HG02840 (cell line): ENCODE data around the gene RHBG.
A peak's percentile ranks its signal among the peaks of the same experiment; 100 is the strongest.
"Not testable (repeated sequence)": the region's sequence is repeated elsewhere in the genome, so short reads cannot be mapped to it uniquely, and the experiment has no call there.

Experiments used
- ATAC-seq: cut with Tn5 transposase; IDR thresholded peaks from one replicate; pipeline ENCODE4 v1.9.1; 2021; ENCODE audit warnings: mild to moderate bottlenecking, moderate library complexity, moderate number of reproducible peaks; ENCODE audit not compliant: unreplicated experiment, low FRiP score

Gene RHBG, protein sequence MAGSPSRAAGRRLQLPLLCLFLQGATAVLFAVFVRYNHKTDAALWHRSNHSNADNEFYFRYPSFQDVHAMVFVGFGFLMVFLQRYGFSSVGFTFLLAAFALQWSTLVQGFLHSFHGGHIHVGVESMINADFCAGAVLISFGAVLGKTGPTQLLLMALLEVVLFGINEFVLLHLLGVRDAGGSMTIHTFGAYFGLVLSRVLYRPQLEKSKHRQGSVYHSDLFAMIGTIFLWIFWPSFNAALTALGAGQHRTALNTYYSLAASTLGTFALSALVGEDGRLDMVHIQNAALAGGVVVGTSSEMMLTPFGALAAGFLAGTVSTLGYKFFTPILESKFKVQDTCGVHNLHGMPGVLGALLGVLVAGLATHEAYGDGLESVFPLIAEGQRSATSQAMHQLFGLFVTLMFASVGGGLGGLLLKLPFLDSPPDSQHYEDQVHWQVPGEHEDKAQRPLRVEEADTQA

DNA sequence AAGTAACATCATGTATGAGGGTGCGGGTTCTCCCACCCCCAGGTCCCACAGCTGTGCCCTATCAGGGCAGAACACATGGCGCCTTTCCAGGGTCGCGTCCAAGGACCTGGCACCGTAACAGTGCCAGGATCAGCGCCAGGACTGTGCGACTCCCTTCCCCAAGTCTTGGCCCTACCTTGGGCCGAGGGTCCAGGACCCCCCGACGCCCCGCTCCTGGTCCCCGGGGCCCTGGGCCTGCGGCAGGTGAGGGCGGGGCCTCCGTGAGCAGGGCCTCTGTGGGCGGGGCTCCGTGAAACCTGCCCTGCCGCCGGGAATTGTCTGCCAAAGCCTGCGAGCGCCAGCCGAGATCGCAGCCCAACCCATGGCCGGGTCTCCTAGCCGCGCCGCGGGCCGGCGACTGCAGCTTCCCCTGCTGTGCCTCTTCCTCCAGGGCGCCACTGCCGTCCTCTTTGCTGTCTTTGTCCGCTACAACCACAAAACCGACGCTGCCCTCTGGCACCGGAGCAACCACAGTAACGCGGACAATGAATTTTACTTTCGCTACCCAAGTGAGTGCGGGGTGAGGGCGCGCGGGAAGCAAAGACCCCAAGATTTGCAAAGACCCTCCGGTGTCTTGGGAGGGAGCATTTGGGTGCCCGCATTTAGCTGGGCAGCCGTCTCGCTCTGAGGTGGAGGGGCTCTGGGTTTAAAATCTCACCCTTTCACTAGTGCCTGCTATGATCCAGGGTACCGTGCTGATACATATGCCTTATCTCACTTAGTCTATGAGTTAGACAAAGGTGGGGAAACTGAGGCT, at the start of gene RHBG:
Gene RHBG, plus strand, starts transcription at position 323 of the 796 bp plus-strand sequence. Its CDS starts 39 bp downstream, at position 362.
- no peak for ATAC-seq

DNA sequence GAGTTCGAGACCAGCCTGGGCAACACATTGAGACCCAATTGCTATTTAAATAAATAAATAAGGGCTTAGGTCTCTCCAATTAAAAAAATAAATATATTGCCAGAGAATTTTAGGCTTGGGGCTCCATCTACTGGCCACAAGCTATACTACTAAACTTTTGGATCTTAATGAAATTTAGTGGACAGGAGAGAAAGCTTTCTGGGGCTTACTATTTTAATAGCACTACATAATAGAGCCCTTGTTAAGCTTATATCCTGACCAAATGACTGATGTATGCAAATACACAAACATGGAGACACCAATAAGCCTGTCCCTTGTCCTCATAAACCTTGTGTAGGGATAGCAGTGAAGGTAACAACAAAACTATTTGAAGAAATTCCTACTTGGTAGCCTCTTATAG, 49.3 kb upstream of the RHBG start:
- ATAC-seq: no peak

DNA sequence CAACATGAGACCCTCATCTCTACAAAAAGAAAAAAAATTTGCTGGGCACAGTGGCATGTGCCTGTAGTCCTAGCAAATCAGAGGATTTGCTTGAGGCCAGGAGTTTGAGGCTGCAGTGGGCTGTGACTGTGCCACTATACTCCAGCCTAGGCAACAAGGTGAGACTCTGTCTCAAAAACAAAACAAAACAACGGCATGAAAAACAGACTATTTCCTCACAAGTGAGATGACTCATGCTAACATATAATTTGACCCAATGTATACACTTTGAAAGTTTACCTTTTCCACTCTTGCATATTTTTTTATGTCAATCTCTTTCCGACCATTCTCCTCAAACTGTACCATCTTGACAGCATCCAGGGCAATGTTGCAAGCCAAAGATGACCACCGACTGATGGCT, 48.5 kb upstream of the RHBG start:
- no peak for ATAC-seq

DNA sequence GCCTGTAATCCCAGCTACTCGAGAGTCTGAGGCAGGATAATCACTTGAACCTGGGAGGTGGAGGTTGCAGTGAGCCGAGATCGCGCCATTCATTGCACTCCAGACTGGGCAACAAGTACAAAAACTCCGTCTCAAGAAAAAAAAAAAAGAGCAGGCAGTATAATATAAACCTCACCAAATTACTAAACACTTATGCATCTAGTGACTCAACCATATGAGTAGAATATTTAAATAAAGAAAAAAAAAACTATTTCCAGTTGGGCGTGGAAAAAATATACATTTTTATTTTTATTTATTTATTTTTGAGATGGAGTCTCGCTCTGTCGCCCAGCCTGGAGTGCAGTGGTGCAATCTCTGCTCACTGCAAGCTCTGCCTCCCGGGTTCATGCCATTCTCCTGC, 45.8 kb upstream of the RHBG start:
- ATAC-seq: not testable (repeated sequence)

DNA sequence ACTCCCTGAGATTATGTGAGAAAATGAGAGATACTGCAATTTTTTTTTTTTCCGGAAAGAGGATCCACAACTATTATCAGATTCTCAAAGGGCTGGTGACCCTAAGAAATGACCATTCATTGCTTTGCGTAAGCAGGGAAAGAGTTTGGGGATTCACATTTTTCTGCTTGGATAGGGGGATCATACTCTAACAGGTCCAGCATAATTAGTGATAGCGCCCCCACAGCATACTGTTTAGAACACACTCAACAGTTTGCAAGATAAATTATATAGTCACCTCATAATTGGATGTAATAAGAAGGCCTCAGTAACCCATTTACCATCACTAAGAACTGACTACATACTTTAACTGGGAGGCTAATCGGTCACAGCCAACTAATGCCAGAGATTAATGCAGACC, 32.8 kb upstream of the RHBG start:
- no peak for ATAC-seq

DNA sequence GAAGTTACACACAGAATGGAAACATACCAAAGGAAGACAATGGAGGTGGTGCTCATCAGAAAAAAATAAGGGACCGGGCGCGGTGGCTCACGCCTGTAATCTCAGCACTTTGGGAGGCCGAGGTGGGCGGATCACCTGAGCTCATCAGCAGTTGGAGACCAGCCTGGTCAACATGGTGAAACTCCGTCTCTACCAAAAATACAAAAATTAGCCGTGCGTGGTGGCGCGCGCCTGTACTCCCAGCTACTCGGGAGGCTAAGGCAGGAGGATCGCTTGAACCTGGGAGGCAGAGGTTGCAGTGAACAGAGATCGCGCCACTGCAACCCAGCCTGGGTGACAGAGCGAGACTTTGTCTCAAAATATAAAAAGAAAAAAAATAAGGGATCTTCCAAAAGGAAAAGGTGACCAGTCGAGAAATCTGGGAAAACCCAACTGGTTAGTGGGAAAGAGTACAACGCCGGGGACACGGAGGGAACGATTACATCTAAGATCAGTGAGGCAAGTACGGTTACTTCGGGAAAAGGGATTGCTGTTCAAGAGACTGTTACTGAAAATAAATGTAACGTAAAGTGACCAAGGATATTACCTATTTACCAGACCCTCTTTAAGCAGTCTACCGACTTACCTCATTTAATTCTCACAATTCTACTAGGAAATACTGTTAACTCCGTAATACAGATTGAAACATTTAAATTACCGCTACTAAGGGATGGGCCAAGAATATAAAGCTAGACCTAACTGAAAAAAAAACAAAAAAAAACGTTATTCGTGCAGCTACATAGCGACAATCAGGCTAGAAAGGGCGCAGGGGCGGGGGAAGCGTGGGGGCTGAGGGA, 31.7 kb upstream of the RHBG start:
- no peak for ATAC-seq

DNA sequence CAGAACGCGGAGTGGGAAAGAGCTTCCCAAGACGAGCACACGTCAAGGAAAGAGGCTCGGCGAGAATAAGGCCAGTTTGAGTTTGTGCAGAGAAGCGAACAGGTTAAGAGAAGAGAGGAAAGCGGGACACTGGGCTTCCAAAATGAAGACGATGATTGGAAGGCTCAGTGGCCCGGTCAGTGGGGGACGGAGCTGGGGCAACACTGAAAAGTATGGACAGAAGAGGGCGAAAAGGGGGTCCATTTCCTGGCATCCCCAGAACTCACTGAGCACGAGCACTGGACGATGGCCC, 31.2 kb upstream of the RHBG start:
- ATAC-seq: peak; percentile 3

DNA sequence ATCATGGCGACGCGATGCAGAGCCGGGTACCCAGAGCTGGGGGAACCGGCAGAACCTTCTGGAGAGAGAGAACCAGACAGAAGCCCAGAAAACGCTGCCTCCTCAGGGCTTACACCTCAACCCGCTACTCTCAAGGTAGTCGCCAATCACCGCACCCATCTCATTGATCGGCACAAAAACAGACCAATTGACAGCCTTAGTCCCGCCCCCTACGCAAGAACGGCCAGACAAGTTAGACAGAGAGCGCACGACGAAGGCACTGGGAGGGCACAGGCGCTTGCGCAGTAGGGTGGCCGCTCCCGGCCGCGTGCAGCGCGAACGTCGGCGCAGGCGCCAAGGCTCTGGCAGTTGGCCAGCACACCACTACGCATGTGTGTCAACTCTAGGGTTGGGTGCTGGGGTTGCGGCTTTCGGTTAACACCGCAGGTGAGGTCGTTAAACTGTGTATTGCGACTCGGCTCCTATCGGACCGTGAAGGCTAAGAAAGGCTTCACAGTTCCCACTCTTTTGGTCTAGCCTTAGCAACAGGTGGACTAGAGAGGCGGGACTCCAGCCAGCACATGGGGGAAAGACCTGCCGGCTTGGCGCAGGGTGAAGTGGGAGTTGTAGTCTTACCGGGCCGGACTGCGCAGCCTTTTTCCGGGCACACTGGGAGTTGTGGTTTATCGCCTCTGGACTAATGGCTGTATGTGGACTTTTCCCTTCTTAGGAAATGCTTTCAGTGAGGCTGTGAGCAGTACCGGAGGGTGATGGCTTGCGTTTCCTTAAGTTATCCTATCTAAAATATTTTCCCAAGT, 30.6 kb upstream of the RHBG start, which contains the start of the genes CCT3 and TSACC:
Gene CCT3, minus strand, starts transcription at position 113 of the 797 bp plus-strand sequence. Its CDS starts 108 bp downstream, at position 5.
Gene TSACC, plus strand, starts transcription at position 347 of the 797 bp plus-strand sequence. CDS start 1,232 bp downstream, outside the sequence.
- ATAC-seq: peak; percentile 89

DNA sequence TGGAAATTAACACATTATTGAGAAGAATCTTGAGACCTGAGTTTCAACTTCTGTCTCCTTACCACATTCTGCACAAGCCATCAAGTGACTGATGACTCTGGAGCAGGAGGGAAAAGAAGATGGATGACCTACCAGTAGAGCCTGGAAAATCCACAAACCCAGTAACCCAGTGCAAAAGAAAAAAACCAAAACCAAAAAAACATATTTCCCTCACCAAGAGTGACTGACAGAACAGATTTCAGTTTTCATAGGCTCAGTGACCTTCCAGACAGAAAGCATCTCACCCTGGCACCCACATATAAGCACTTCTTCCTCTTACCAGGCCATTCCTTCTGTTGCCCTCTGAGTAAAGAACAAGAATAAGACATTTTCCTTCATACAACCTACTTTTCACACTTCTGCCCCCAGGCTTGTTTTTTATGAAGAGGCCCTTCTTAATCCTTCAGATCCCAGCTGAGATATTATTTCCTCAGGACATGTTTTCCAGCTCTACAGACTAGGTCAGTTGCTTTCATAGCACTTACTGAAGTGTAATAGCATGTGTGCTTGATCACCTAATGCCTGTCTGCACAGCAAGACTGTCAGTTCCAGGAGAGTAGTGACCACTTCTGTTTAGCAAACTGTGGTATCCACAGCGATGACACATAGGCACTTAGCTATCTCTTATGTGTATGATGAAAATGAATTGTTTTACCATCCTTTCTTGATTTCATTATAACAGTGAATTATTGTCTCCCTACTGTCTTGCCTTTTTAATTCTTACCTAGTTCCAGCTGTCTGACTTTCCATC, 26.6 kb upstream of the RHBG start:
- no peak for ATAC-seq

DNA sequence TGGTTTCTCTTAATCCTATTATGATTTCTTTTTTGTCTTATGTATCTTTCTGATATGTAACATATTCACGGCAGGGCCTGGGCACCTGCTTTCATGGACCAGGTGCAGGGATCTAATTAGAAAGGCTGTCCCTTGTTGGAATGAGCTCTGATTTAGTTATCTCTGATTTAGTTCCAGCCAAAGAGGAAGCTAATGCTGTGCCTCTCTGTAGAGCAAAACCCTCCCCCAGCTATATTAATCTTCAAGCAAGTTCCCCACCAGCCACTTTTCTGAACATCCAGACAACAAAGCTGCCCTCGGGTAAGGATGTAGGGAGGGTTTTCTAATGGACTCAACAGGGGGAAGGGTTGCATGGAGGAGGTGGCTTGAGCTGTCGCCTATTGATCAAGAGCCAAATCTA, 24.6 kb upstream of the RHBG start:
- no peak for ATAC-seq

DNA sequence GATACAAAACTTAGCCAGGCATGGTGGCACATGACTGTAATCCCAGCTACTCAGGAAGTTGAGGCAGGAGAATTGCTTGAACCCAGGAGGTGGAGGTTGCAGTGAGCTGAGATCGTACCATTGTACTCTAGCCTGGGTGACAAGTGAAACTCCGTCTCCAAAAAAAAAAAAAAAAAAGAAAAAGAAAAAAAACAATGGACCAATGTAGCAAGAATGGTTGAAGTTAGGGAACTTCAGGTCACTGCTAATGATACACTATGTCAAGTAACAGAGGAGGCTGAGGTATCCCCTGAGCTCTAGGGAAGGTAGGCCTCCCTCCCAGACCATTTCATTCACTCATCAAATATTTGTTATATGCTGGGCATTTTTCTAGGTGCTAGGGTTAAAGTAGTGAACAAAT, 23.0 kb upstream of the RHBG start:
- ATAC-seq: not testable (repeated sequence)

DNA sequence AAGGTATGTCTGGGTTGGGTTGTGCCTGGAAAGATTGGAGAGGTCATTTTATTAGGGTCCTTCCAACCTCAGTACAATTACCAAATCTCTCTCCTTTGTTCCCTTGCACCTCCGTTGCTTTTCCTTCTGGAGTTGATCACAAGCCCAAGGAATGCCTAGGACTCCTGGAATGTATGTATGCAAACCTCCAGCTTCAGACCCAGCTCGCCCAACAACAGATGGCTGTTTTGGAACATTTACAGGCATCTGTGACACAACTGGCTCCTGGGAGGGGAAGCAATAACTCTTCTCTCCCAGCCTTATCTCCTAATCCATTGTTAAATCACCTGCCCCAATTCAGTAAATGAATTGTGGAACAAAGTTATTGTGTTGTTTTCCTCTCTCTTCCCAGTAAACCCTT, 22.4 kb upstream of the RHBG start:
- no peak for ATAC-seq

DNA sequence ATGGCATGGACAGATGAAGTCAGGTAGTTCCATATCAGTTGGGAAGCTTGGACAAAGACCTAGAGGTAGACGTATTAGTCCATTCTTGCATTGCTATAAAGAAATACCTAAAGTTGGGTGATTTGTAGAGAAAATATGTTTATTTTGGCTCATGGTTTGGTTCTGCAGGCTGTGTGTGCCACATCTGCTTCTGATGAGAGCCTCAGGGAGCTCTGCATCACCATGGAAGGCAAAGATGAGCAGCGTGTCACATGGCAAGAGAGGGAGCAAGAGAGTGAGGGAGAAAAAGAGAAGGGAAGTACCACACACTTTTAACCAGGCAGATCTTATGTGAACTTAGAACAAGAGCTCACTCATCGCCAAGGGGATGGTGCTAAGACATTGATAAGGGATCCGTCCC, 21.7 kb upstream of the RHBG start:
- ATAC-seq: no peak

DNA sequence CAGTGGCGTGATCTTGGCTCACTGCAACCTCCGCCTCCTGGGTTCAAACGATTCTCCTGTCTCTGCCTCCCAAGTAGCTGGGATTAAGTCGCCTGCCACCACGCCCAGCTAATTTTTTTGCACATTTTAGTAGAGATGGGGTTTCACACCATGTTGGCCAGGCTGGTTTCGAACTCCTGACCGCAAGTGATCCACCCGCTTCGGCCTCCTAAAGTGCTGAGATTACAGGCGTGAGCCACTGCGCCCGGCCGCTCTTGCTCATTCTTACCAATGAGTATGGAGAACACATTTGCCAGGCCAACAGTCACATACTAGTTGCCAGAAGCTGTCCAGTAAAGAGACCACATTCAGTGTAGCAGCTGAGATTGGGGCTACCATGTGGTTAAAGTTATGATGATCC, 16.5 kb upstream of the RHBG start:
- not testable (repeated sequence) for ATAC-seq

DNA sequence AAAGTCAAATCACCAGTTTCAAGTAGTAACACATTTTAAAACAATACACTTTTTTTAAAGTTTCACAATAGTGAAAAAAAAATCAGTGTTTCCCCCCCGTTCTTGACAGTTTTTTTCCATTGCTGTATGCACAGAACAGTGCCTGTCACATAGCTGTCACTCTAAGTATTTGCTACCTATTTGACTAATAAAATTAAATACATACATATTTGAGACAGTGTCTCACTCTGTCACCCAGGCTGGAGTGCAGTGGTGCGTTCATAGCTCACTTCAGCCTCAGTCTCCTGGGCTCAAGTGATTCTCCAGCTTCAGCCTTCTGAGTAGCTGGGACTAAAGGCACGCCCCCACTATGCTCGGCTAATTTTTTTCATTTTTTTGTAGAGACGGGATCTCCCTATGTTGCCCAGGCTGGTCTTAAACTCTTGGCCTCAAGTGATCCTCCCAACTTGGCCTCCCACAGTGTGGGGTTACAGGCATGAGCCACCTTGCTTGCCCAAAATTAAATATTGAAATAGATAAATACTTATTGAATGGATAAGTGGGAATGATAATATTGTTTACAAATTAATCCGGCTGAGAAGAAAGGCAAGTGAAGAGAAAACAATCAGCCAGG, 12.6 kb upstream of the RHBG start:
- no peak for ATAC-seq

DNA sequence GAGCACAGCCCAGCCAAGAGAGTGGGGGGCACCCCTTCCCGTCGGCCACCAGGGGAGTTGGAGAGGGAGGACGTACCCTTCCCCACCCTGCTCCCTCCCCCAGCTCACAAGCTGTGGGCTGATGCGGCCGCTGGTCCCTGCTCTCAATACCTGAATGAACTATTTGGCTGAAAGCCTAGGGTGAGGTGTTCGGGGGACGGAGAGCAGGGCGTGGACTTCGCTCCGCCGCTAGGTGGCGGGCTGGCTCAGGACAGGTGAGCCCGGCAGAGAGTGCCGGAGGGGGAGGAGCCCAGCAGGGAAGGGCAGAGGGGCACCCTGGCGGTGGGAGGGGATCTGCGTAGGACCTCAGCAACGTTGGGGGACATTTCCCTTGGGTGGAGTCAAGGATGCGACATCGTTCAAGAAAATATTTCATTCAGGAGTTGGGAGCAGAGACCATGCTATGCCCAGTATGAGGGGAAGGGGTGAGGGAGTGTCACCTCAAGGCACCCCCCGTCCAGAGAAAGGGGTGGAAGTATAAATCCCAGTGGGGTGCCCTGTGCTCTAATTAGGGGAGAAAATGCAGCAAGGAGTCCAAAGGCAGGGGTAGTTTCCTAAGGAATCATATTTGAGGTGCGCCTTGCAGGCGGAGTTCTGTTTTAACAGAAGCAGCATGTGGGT, 12.0 kb upstream of the RHBG start:
- no peak for ATAC-seq

DNA sequence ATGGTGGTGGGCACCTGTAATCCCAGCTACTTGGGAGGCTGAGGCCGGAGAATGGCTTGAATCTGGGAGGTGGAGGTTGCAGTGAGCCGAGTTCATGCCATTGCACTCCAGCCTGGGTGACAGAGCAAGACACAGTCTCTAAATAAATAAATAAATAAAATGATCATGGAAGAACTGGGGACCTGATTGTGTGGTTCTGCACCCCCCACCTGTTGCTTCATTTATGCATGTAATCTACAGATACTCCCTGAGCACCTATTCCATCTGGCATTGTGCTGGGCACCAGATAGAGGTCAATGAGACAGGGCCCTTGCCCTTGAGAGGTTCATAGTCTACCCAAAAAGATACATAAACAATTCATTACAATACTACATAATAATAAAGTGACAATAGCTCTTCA, 11.0 kb upstream of the RHBG start:
- no peak for ATAC-seq

DNA sequence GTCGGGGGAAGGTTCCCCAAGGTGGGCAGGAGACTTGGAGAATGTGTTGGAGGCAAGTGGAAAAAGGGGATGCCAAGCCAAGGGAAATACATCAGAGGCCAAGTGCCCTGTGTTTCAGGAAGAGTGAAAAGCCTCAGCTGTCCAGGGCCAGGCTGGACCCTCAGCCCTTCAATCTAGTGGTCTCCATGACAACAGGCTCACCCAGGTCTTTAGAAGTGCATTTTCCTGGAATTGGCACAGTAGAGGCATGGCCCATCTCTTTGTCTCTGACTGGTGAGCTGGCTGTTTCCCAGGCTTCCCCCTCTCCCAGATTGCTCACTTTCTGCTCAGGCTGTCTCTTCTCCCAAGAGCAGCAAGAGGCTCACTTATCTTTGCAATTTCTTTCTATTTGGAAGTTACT, 10.4 kb upstream of the RHBG start:
- ATAC-seq: no peak
